KOPT-K1 (cell line): ENCODE measurements around the gene KRT39.
"Not testable (repeated sequence)": the region's sequence is repeated elsewhere in the genome, so short reads cannot be mapped to it uniquely, and the experiment has no call there.

ENCODE experiments used
- H3K27ac ChIP-seq: fragments of 200-600 bp; sonication (generic); 2 replicates; pipeline ENCODE4 v1.5.1; 2016; ENCODE audit warnings: antibody characterized with exemption, mild to moderate bottlenecking, low read depth, low read length; ENCODE audit not compliant: poor library complexity, severe bottlenecking
- H3K36me3 ChIP-seq: fragments of 200-600 bp; sonication (generic); 2 replicates; pipeline ENCODE4 v1.5.1; 2017; ENCODE audit warnings: antibody characterized with exemption, mild to moderate bottlenecking, low read length, moderate library complexity; ENCODE audit not compliant: insufficient read depth
- H3K9me3 ChIP-seq: fragments of 200-600 bp; sonication (generic); 2 replicates; pipeline ENCODE4 v1.5.1; 2017; ENCODE audit warnings: antibody characterized with exemption, low read length, mild to moderate bottlenecking; ENCODE audit not compliant: insufficient read depth, poor library complexity, severe bottlenecking

The KRT39 gene

GRCh38 chr17:40937384-40937819 lies 29.3 kb downstream of the KRT39 start, which contains the start of gene KRT23:
TSS of gene KRT23 (minus strand) at chr17:40937646. CDS start at chr17:40936603, 1,043 bp downstream.
- no peak within 1 kb of the TSS for H3K27ac ChIP-seq
- H3K9me3 ChIP-seq = no peaks in the 10 kb centered on the region
- no peaks in the 10 kb centered on the region for H3K36me3 ChIP-seq

DNA sequence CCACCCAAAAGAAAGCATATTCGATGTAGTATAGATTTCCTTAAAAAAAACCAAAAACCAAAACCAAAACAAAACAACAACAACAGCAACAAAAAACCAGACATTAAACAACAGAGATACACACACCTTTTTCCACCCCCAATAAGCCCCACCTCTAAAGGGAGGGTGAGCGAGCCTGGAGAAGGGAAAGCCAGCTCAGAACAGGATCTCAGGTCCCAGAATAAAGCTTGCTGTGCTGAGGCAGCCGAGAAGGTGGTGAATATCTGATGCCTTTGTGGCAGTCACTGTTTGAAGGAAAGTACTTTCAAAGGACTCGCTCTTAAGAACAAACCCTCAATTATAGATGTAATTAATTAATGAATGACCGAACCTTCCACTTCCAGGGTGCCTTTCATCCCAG lies 29.8 kb downstream of the KRT39 start:
- no peak overlapping the region for H3K27ac ChIP-seq
- no peaks in the 10 kb centered on the region for H3K36me3 ChIP-seq
- no peaks in the 10 kb centered on the region for H3K9me3 ChIP-seq

GRCh38 chr17:40936437-40936971 lies 30.2 kb downstream of the KRT39 start:
- H3K9me3 ChIP-seq = no peaks in the 10 kb centered on the region
- H3K36me3 ChIP-seq = no peaks in the 10 kb centered on the region
- H3K27ac ChIP-seq = no peak overlapping the region

DNA sequence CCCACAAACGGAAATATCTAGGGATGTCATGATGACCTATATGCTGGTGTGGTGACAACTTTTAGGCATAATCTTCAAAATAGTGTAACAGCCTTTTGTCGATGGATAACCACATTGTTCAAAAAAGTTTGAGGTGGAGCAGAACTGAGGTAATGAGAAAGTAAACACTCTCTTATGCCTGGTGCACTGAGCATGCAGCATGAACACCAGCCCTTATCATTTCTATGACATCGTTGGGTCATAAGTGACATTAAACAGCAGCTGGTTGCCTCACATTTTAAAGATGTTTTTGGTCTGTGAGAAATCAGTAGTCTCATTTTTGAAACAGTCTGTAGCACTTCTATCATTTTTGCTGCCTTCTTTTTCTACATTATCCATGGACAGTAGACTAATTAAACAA lies 31.1 kb downstream of the KRT39 start:
- no peaks in the 10 kb centered on the region for H3K9me3 ChIP-seq
- no peak overlapping the region for H3K27ac ChIP-seq
- H3K36me3 ChIP-seq = no peaks in the 10 kb centered on the region

DNA sequence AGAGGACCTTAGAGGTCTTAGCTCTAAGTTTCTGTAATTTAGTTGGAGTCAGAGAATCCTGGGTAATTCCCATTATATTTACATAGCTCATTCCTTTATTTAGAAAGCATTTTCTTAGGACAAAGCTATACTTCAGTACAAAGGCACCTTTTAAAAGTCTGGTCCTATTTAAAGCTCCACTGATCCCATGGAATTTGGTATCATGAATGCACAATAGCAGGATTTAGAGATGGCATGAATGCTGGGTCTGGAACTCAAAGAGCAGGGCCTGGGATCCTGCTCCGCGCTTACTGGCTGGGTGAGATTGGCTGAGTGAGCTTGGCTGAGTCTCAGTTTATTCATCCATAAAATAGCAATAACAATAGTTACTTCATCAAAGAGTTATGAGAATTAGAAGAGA lies 34.1 kb downstream of the KRT39 start:
- Histone ChIP-seq H3K27ac (no peak overlapping the region), H3K36me3 (no peaks in the 10 kb centered on the region), H3K9me3 (no peaks in the 10 kb centered on the region)

- H3K27ac ChIP-seq = no peak overlapping the region
- H3K9me3 ChIP-seq = no peaks in the 10 kb centered on the region
- H3K36me3 ChIP-seq = no peaks in the 10 kb centered on the region
These were observed 35.4 kb downstream of the KRT39 start for GRCh38 chr17:40931311-40931710.

DNA sequence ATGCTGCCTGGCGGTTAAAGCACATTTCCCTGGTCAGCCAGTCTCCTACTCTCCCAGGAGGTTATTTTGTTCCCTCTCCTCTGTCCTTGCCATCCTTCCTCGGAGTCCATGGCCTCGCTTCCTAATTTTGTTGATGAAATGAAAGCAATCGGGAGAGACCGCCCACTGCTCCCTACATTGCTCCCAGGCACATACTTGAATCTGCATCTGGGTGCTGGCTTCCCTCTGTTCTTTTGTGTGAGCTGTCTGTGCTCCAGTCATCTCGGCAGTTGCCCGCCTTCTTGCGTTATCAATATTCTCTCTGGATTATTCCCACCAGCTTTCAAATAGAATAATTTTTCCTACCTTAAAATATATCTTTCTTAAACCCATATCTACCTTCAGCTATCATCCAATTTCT lies 40.4 kb downstream of the KRT39 start:
- H3K36me3 ChIP-seq = no peaks in the 10 kb centered on the region
- H3K27ac ChIP-seq = no peak overlapping the region
- H3K9me3 ChIP-seq = no peaks in the 10 kb centered on the region

GRCh38 chr17:40922239-40922638 lies 44.5 kb downstream of the KRT39 start:
- no peaks in the 10 kb centered on the region for H3K36me3 ChIP-seq
- H3K27ac ChIP-seq = no peak overlapping the region
- H3K9me3 ChIP-seq = no peaks in the 10 kb centered on the region

GRCh38 chr17:40921026-40921425 lies 45.7 kb downstream of the KRT39 start:
- no peak overlapping the region for H3K27ac ChIP-seq

DNA sequence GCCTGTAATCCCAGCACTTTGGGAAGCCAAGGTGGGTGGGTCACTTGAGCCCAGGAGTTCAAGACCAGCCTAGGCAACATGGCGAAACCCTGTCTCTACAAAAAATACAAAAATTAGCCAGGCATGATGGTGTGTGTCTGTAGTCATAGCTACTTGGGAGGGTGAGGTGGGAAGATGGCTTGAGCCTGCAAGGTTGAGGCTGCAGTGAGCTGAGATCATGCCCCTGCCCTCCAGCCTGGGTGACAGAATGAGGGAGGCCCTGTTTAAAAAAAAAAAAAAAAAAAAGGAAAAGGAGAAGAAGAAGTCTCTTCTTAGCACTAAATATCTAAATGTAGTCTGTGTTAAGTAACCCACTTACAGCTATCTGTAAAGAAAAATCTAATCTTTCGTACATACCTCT lies 49.6 kb downstream of the KRT39 start:
- H3K36me3 ChIP-seq, H3K27ac ChIP-seq, H3K9me3 ChIP-seq: not testable (repeated sequence)

More at GRCh38 chr17:40921026-40921425, 45.7 kb downstream of the KRT39 start:
- Histone ChIP-seq H3K36me3 (no peaks in the 10 kb centered on the region), H3K9me3 (no peaks in the 10 kb centered on the region)

DNA sequence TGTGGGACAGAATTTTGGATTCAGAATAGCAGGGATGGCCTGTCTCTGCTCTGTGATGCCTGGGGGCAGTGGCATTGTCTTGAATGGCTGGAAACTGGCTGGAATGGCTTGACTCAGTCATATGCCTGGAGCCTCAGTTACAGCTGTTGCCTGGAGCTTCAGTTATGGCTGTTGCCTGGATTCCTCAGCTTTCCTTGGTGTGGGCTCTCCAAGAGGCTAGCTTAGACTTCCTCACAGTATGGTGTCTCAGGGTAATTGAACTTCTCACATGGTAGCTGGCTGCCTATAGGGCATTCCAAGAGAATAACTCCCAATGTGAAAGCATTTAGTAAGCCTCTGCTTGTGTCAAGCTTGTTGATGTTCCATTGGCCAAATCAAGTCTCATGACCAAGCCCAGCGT lies 50.4 kb downstream of the KRT39 start:
- Histone ChIP-seq H3K9me3 (no peaks in the 10 kb centered on the region), H3K27ac (no peak overlapping the region)

DNA sequence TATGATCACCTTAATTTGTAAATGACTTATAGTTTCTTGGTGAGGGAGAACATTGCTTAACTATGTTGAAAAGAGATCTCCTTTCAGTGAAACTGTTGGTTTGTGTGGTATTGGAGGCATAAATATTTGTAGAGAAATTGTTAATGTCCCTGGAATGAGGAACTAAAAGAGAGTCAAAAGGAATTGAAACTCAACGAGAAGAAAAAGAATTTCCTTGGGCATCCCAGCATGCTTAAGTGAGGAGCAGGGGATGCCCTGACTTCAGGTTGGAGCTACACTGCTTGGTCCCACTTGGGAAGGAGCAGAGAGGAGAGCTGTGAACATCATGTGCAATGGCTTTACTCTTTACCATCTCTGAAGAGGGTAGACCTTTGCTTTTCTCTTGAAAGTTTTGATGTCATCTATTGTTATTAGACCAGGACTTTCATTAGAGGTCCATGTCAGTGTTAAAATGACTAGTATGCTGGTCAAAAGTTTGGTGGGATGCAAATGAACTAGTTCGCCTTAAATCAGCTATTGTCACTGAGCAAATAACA lies 51.0 kb downstream of the KRT39 start:
- H3K36me3 ChIP-seq = no peaks in the 10 kb centered on the region
- no peaks in the 10 kb centered on the region for H3K9me3 ChIP-seq
- H3K27ac ChIP-seq = no peak overlapping the region

More for the DNA sequence above, 50.4 kb downstream of the KRT39 start:
- H3K36me3 ChIP-seq = no peaks in the 10 kb centered on the region

DNA sequence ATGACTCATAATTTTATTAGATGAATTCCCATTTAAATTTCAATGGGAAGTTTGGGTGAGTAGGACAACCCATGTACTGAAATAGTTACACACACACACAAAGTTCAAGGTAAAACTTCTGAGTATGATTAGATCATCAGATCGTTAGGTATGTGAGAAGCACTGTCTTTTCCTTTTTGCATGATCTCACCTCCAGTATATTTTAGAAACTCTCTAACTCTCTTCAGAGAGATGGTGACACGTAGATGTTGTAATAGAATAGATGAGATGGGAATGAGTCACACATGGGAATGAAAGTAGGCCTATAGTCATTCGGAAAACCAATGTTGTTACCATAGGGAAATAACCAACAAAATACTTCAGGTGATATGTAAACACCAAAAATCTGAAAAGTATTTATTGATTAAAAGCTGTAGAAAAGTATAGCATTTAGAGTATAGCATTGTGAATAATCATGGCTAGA lies 51.5 kb downstream of the KRT39 start:
- Histone ChIP-seq H3K27ac (no peak overlapping the region), H3K9me3 (no peaks in the 10 kb centered on the region), H3K36me3 (no peaks in the 10 kb centered on the region)

GRCh38 chr17:40914075-40914855 lies 52.5 kb downstream of the KRT39 start:
- no peaks in the 10 kb centered on the region for H3K36me3 ChIP-seq
- no peaks in the 10 kb centered on the region for H3K9me3 ChIP-seq
- H3K27ac ChIP-seq = no peak overlapping the region

DNA sequence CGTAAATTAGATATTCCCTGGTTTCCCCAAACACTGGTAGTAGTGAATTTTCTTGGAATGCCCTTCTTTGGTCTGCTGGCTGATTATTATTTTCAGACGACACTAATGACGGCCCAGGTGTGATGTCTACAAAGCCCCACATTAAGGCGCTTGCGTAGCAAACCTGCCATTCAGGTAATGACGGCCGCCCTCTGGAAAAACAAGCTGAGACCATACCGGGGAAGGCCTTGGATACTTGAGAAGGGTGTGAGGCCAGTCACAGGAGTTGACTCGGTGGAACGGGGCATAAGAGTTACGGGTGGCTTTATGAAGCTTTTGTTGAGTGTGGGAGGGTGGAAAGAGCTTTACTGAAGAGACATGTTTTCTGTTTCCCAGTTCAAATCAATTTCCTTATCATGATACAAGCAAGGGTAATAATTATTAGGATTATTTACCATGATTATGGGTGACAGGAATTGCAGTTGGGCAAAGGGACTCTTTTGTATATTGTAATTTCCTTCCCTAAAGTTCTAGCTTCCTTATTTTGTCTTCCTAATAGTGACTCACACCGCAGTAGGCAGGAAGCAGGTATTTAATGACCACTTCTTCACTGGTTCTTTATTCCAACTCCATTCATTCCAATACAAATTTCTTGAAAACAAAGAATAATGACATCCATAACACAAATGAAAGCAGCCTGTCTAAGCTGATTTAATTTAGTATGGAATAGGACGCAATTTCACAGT lies 54.1 kb downstream of the KRT39 start:
- no peak overlapping the region for H3K27ac ChIP-seq
- H3K36me3 ChIP-seq = no peaks in the 10 kb centered on the region
- H3K9me3 ChIP-seq = no peaks in the 10 kb centered on the region
